Measurements from ENCODE around the gene C10orf71.

C10orf71 gene

DNA sequence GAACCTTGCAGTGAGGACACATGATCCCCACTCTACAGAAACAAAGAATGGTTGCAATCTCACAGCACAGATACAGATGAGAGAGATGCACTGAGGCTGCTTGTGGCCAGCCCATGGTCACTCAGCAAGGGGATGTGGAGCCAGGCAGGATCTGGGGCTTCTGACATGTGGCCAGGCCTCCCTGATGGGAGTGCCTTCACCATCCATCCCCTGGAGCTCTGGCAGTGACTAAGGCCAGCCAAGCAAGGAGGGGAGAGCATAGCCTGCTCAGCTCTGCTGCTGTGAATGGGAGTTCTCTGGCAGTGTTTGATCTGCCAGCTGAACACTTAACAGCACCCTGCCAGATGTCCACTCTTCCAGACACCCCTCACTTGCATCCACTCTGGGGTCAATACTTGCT lies 19.8 kb downstream of the C10orf71 start:
- DNase-seq (ENCODE audit: low spot score) = no peak

DNA sequence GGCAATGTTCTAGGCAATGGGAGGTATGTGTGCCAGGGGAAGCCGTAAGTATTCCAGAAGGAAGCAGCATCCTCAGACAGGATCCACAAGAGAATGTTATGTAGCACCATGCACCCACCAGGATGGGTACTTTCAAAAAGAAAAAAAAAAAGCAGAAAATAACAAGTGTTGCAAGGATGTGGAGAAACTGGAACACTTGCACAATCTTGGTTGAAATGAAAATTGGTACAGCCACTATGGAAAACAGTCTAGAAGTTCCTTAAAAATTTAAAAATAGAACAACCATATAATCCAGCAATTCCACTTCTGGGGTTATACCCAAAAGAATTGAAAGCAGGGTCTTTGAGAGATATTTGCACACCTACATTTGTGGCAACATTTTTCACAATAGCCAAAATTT lies 20.2 kb downstream of the C10orf71 start:
- DNase-seq (ENCODE audit: low spot score) = no peak

DNA sequence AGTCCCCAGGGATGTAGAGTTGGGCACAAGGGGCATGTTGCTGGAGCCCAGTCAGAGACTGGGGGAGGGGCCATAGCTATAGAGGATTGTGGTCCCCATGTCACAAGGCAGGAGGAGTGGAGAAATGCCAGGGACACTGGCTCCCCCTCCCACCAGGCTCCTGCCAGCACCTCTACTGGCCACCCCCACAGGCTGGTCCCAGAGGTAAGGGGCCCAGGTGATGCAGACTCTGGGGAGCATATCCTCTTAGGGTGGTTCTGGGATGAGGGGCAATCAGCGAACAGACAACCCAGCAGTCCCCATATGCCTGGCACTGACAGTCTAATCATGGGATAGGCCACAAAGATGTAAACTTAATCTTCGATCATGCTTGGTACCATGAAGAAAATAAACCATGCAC lies 21.2 kb downstream of the C10orf71 start:
- no peak for DNase-seq (ENCODE audit: low spot score)

DNA sequence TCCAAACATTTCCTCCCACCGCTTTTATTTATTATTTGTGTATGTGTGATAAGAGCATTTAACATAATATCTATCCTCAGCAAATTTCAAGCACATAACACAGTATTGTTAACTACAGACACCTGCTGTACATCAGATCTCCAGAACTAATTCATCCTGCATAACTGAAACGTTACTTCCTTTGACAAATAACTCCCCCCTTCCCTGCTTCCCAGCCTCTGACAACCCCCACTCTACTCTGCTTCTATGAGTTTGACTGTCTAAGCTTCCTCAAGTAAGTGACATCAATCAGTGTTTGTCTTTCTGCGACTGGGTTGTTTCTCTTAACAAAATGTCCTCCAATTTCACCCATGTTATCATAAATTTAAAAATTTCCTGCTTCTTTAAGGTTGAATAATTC lies 22.1 kb downstream of the C10orf71 start:
- no peak for DNase-seq (ENCODE audit: low spot score)

DNA sequence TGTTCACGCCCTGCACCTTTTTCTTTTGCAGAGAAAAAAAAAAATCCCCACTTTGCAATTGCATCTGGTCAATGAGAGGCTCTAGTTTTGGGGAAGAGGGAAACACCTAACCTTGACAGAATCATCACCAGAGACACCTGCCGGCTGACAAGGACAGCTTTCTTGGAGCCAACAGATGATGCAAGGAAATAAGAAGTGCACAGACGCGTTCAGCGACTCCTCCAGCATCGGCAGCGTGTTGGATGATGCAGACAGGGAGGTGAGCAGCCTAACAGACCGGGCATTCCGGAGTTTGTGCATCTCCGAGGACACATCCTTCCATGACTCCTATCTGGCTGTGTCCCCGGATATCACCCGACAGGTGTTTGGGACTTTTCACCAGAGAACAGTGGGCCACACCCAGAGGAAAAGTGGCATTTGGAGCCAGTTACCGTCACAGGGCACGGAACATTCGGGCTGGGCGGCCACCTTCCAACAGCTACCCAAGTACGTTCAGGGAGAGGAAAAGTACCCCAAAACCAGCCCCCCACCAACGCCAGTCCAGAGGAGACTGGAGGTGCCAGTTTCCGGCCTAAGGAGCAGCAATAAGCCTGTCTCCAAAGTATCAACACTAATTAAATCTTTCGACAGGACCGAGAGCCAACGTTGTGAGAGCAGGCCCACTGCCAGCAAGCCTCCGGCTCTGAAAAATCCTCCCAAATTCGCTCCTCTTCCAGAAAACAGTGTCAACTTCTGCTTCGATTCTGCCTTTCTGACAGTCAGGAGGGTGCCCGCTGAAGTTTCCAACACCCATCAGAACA lies 23.6 kb downstream of the C10orf71 start:
- no peak for DNase-seq (ENCODE audit: low spot score)

DNA sequence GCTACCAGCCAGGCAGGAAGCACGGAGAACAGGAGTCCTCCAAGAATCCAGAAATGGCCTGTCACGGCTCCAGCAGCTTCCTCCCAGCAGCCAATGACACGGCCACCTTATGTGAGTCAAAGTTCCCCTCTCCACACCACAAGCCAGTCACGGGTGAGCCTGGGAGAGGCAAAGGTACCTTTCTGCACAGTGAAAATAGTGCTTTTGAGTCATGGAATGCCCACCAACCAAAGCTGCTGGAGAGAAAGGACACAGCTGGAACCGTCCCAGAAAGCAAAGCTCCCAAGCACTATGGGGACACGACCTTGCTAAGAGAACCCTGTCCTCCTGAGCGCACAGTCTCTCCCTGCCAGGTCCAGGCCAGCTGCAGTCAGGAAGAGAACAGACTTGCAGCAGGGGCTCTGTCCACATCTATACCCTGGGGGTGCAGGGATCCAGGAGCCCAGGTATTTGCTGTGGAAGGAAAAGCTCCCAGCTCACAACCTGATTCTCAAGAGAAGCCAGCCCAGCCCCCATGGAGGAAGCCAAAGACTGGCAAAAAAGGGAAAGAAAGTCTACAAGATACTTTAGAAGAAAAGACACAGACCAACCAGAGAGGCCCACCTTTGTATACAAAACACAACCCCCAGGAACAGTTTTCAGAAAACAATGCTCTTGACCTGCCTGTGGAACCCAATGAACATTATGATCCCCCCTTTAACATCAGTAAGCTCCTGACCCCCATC lies 24.4 kb downstream of the C10orf71 start:
- no peak for DNase-seq (ENCODE audit: low spot score)

DNA sequence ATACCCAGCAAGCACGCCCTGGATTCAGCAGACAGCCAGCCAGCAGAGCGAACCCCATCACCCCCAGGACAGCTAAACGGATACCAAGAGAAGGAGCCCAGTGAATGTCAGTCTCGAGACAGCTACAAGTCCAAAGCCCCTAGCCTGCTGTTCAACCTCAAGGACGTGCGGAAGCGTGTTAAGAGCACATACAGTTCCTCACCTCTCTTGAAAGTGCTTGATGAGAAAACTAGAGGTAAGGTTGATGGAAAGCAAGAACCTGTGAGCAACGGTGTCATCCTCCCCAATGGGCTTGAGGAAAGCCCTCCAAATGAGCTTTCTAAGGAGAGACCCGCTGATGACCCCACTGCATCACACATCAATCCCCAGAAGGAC lies 24.9 kb downstream of the C10orf71 start:
- no peak for DNase-seq (ENCODE audit: low spot score)

DNA sequence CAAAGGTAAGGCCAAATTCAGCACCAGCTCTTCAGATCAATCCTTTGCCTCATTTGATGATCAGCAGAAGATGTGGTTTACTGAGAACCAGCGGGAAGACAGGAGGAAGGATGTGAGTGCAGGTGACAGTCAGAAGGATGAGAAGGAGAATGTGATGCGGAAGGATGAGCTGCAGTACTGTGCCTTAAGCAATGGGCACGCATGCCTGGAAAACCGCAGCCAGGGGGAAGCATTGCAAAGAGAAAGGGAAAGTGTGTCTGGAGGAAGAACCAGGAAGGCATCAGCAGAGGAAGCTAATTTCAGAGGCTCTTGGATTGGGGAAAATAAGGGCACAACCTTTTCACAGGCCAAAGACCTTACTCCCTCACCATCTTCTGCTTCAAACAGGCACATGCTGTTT lies 25.7 kb downstream of the C10orf71 start:
- peak; percentile 6 for DNase-seq (ENCODE audit: low spot score)

DNA sequence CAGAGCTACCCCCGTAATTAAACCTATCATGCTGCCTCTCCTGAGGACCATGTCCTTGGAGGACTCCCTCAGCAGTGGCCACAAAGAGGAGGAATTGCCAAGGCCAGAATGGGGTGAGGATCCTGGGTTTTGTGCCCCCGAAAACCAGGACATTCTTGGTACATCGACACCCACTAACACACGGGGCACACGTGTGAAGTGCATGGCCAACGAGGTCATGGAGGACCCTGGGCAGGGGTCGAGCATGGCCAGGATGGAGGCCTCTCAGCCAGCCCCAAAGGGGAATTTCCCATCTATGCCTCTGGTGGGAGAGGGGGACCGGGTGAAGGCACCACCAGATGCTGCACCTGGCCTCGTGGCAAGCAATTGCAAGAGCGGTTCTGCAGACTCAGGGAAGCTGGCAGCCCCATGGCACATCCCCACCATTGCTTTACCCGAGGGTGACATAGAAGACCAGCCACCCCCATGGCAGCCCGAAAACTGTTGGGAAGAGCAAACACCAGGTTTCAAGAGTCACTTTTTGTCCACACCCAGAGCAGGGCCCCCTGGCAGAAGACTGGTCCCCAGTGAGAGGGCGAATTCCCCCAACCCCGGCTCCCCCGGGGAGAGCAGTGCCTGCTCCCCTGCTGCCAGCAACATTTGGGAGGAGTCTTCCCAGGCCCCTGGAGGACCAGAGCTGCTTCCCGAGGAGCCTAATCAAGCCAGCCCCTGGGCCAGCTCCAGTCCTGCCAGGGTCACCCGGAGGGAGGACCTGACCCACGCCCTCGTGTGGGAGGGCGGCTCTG lies 26.4 kb downstream of the C10orf71 start:
- DNase-seq (ENCODE audit: low spot score) = no peak

DNA sequence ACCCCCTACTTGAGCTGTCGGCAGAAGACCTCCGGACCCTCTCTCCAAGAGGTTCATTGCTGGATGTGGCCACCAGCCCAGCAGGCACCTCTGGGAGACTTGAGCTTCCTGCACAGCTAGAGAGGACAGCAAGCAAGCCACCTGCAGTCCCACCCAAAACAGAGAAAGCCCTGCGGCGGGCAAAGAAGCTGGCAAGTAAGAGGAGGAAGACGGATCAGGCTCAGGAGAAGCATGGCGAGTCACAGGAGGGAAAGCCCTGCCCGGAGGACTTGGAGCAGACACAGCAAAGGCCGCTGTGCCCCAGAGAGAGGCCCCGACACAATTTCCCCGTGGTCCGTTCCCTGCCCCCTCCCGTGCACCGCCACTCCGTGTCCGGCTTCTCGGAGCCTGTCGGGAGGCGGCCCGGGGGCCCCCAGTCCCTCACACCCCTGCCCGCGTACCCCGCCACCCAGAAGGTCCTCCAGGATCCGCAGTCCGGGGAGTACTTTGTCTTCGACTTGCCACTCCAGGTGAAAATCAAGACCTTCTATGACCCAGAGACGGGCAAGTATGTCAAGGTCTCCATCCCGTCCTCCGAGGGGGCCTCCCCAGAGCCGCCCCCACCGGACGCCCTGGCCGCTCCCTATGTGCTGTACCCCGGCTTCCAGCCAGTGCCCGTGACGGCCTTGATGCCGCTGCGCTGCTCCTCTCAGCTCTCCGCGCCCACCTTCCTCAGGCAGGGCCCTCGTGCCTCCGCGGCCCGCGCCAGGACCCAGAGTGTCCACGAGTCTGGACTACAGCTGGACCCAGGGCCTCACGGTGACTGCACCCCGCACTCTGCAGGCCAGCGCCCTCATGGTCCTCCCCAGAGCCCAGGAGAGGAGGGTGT lies 27.2 kb downstream of the C10orf71 start:
- DNase-seq (ENCODE audit: low spot score) = no peak

DNA sequence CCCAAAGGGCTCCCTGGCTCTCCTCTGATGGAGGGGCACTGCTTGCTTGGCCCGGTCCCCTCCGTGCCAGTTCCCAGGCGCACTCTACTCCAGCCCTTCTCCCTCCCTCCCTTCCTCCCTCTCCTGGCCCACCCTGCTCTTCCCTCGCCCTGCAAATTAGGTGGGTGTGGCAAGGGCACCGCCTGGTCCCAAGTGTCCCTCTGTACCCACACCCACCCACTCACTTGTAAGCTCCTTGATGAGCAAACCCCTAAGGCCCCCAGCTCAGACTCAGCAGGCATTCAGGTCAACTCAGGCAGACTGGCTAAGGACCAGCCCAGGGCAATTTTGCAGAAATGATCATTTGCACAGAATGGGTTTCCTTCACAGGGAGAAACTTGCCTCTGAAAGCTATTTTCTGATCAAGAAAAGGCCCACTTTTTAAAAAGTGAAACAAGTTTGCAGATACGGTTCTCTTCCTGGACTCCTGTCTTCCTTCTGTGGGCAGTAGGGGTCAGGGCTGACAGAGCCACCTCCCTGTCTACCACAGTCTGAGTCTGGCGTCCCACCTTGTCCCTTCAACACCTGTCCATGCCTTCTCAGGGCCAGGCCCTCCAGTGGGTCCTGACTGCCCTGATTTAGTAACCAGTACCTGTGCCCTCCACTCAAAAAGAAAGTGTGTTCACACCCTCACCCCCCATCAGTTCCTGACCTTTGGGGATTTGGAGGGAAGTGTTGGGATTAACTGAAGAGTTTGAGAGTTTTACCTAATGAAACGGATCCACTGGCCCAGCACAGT lies 28.3 kb downstream of the C10orf71 start:
- no peak for DNase-seq (ENCODE audit: low spot score)

DNA sequence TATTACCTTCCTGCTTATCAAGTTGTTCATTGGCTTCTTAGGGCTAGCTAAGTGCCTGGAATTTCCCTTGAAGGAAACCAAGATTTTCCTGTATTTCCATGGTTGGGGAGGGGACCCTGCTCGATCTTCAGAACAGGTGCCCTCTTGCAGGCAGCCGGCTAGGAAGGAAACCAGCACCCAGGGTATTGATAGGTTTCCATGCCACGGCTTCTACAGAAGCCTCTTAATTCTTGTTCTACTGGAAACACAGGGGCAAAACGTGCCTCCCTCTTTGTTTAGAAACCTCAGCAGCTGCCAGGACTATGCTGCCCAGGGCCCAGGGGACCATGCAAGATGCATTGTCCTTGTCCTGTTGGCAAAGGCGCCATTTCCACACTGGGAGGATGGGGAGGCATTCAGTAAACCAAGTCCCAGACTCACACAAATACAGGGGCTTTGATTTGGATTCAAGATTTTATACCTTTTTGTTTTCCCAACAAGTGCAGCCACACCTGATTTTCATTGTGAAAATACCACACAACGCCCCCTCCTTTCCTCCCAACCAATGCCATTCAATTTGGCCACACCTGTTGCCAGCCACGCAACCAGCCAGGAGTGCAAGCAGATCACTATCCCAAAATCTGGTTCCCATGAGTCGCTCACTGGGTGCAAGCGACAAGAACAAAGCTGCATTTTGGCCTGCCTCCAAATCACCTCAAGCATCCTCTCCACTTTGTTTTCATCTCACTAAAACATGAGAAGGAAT lies 29.6 kb downstream of the C10orf71 start:
- DNase-seq (ENCODE audit: low spot score) = no peak

DNA sequence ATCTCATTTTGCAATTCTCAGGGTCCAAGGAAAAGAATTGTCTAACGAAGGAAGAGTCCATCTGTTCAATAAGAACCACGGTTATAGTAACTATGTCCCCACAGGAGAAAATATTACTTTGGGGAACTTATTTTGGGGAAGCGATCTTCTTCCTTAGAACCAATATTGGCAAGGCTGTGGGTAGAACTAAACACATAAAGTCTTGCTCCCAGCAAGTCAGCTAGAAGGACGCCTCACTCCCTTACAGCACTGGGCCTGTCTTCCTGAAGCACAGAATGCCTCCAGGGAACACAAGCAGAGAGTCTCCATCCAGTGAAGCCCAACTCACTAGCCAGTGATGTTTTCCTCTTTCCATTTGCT lies 30.2 kb downstream of the C10orf71 start:
- no peak for DNase-seq (ENCODE audit: low spot score)

DNA sequence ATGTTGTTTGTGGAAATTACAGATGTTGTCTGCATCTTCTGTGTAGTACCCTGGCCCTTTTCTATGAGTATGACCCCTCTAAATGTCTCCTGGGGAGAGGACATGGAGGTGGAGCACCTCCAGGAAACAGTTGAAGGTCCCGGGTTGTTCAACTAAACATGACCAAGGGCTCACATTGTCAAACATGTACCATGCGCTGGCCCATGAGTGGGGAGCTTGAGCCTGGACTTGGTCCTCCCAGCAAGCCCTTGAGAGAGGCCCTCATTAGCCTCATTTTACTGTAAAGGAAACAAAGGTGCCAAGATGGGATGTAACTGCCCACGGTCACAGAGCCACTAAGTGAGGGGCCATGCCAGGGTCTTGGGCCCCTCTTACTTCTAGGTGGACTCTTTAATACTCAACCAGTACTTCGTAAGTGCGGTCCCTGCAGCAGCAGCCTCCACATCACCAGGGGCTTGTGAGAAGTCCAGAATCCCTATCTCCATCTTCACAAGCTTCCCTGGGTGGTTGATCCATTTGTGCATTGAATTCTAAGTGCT lies 31.2 kb downstream of the C10orf71 start:
- no peak for DNase-seq (ENCODE audit: low spot score)

DNA sequence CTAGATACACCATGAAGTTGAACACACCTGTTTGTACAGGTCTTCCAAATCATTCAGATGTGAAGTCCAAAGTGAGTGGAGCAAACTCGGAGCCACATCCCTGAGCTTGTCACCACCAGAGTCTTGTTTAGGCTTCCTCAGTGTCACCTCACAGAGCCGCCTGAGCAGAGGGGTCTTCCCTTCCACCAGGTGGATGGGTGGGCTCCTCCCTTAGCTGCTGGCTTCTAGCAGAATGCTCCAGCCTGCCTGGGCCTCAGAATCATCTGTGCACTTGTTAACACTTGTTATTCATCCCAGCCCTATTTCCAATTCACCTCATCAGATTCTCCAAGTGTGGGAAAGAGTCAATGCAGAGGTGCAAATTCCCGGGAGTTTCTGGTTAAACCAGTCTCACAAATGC lies 32.5 kb downstream of the C10orf71 start:
- no peak for DNase-seq (ENCODE audit: low spot score)

DNA sequence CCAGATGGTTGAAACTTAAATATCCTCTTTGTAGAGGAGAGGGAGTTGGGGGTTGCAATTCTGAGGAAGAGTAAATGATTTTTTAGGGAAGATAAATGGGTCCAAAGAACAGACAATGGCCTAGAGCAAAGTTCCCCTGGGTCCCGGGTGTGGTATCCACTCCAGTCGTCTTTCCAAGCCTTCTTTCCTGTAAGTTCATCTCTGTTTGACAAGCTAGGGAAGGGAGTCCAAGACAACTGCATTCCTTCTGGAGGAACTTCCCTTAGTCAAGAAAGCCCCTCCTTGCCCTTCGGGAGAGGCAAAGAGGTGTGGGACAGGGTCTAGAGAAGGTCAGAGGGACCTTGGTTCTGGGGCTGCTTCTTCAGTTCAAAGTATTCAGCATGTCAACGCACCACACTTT lies 33.4 kb downstream of the C10orf71 start:
- DNase-seq (ENCODE audit: low spot score) = no peak

DNA sequence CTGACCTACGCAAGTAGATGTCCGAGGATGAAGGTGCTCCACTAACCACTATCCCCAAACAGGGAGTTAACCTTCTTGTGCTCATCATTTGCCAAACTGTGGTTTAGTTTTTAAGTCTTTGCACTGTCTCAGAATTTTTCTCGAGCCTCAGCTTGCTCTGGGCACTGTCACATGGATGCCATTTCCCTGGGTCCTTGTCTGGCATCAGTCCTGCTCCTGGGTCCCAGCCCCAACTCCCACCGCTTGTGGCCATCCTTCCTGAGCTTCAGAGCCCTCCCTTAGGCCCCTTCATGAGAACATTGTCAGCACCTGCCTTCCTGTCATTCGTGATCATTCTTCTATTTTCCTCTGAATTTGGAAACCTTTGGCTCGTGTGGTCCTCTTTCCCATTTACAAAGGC lies 33.8 kb downstream of the C10orf71 start:
- DNase-seq (ENCODE audit: low spot score) = no peak

DNA sequence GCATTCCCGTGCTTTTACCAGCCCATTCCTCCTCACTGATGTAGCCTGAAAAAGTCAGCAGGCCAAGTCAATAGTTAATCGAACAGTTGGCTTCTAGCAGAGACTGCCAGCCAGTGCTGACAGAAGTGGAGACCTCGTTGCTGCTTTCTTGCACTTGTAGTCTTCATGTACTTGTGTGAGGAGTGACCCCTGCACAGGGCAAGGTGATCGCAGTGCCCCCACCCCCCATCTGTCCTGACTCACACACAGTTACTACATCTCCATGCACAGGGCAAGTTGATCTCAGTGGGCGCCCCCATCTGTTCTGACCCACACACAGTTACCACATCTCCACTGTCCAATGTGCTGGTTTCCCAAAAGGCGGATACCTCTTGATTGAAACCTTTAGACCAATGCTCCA lies 34.2 kb downstream of the C10orf71 start:
- DNase-seq (ENCODE audit: low spot score) = no peak

DNA sequence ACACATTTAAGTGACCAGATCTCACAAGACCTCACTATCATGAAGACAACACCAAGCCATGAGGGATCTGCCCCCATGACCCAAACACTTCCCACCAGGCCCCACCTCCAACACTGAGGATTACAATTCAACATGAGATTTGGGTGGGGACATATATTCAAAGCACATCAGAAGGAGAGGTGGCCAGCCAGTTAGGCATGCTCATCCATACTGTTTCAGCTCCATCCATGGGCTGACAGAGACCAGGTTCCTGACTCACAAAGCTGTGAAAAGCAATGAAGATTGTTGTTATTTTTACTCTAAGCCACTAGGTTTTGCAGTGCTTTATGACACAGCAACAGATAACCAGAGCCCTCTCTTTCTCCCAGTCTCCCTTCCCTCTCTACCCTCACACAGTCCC lies 36.0 kb downstream of the C10orf71 start:
- no peak for DNase-seq (ENCODE audit: low spot score)

DNA sequence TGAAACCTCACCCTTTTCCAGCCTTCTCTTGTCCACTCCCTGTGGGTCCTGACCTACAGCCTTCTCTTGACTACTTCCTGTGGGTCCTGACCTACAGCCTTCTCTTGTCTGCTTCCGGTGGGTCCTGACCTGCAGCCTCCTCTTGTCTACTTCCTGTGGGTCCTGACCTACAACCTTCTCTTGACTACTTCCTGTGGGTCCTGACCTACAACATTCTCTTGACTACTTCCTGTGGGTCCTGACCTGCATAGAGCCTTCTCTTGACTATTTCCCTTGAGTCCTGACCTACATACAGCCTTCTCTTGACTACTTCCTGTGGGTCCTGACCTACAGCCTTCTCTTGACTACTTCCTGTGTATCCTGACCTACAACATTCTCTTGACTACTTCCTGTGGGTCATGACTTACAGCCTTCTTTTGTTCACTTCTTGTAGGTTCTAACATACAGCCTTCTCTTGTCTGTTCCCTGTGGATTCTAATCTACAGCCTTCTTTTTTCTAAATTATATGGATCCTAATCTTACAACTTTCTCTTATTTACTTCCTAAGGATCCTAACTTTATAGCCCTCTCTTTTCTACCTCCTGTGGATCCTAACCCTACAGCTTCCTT lies 36.5 kb downstream of the C10orf71 start:
- DNase-seq (ENCODE audit: low spot score) = no peak
